ENCODE data around the gene PRICKLE3. TPM values are rescaled to one million over a fixed set of nuclear protein-coding genes. Genes with fewer than 3 reads are reported as not detected.

PRICKLE3 gene
- total RNA-seq, 1 donor, result 6.9 TPM

DNA sequence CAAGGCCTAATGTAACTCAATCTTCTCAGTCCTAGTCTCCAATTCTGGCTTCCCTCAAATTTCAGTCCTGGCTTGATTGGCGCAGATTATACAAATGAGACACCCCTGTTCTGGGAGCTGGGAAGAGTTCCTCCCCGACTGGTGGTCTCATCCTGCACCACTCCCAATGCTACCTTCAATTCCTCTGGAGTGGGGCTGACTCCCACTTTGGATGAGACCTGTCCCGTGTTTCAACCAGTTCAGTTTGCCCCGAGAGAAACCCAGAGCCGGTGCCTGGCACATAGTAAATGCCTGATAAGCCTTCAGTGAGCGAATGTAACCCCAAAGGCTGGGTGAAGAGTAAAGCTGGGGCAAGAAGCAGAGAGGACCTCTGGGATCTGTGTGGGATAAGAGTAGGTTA is 17.8 kb upstream of the PRICKLE3 start:
- H3K36me3 ChIP-seq (ENCODE audit: insufficient read depth, low read length), result no peaks in the 10 kb centered on the region
- H3K4me2 ChIP-seq (ENCODE audit: insufficient read depth, low read length), result no peak overlapping the region
- H2AFZ ChIP-seq (ENCODE audit: low read length), result no peak overlapping the region
- H4K20me1 ChIP-seq (ENCODE audit: insufficient read depth, low read length), result no peaks in the 10 kb centered on the region
- no peak overlapping the region for H3K27ac ChIP-seq (ENCODE audit: low read depth, low read length)
- no peaks in the 10 kb centered on the region for H3K9me3 ChIP-seq (ENCODE audit: low read depth, low read length)
- H3K27me3 ChIP-seq (ENCODE audit: insufficient read depth, low read length), result no peaks in the 10 kb centered on the region
- DNase-seq (ENCODE audit: insufficient read length, low spot score, missing footprints), result no peak
- H3K4me3 ChIP-seq (ENCODE audit: insufficient read depth, low read length), result no peak overlapping the region
- H3K79me2 ChIP-seq (ENCODE audit: insufficient read depth, low read length), result no peaks in the 10 kb centered on the region
- TF ChIP-seq, protein P1, sequence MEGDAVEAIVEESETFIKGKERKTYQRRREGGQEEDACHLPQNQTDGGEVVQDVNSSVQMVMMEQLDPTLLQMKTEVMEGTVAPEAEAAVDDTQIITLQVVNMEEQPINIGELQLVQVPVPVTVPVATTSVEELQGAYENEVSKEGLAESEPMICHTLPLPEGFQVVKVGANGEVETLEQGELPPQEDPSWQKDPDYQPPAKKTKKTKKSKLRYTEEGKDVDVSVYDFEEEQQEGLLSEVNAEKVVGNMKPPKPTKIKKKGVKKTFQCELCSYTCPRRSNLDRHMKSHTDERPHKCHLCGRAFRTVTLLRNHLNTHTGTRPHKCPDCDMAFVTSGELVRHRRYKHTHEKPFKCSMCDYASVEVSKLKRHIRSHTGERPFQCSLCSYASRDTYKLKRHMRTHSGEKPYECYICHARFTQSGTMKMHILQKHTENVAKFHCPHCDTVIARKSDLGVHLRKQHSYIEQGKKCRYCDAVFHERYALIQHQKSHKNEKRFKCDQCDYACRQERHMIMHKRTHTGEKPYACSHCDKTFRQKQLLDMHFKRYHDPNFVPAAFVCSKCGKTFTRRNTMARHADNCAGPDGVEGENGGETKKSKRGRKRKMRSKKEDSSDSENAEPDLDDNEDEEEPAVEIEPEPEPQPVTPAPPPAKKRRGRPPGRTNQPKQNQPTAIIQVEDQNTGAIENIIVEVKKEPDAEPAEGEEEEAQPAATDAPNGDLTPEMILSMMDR (IDR thresholded peaks at IDR 0.05; ENCODE audit: extremely low read depth, low read depth, low read length), result no peak
- no peaks in the 10 kb centered on the region for H3K4me1 ChIP-seq (ENCODE audit: insufficient read depth, low read length)

DNA sequence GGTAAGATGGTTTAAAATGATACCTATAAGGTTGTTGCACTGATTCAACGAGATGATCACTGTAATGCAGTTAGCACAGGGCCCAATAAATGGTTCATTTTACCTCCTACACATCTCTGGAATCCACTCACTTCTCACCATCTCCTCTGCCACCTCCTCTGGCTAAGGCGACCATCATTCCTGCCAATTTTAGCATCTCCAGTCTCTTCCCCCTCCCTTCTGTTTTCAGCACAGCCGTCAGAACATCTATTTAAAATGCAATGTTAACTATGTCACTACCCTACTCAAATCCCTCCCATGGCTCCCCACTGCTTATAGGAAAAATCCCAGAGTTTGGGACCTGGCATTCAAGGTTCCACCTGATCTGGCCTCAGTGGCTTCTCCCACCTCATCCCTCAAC is 17.4 kb upstream of the PRICKLE3 start:
- Histone ChIP-seq H3K9me3 (ENCODE audit: low read depth, low read length) (no peaks in the 10 kb centered on the region), H3K27me3 (ENCODE audit: insufficient read depth, low read length) (no peaks in the 10 kb centered on the region), H3K4me1 (ENCODE audit: insufficient read depth, low read length) (no peaks in the 10 kb centered on the region), H2AFZ (ENCODE audit: low read length) (no peak overlapping the region), H3K27ac (ENCODE audit: low read depth, low read length) (no peak overlapping the region), H3K36me3 (ENCODE audit: insufficient read depth, low read length) (no peaks in the 10 kb centered on the region), H3K4me3 (ENCODE audit: insufficient read depth, low read length) (no peak overlapping the region), H3K4me2 (ENCODE audit: insufficient read depth, low read length) (no peak overlapping the region), H3K79me2 (ENCODE audit: insufficient read depth, low read length) (no peaks in the 10 kb centered on the region), H4K20me1 (ENCODE audit: insufficient read depth, low read length) (no peaks in the 10 kb centered on the region)
- DNase-seq (ENCODE audit: insufficient read length, low spot score, missing footprints), result peak; percentile 35
- TF ChIP-seq, protein P1 (IDR thresholded peaks at IDR 0.05; ENCODE audit: extremely low read depth, low read depth, low read length), result no peak

DNA sequence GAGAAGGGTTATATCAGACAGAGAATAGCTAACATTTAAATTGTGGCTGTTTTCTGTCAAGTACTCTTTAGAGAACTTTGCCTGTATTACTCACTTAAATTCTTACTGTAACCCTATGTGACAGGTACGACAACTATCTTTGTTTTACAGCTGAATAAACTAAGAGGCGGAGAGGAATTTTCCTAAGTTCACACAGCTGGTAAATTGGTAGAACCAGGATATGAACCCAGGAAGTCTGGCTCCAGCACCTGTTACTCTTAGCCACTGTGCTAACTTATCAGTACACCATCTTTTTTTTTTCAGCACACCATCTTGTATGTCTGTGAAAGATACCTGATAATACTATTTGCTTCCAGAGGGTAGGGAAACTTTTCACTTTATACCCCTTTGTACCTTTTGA is 15.8 kb upstream of the PRICKLE3 start:
- DNase-seq (ENCODE audit: insufficient read length, low spot score, missing footprints), result peak; percentile 41
- Histone ChIP-seq H3K4me3 (ENCODE audit: insufficient read depth, low read length) (no peak overlapping the region), H3K79me2 (ENCODE audit: insufficient read depth, low read length) (no peaks in the 10 kb centered on the region), H3K36me3 (ENCODE audit: insufficient read depth, low read length) (no peaks in the 10 kb centered on the region), H3K27me3 (ENCODE audit: insufficient read depth, low read length) (peaks cover 4% of the 10 kb centered on the region), H4K20me1 (ENCODE audit: insufficient read depth, low read length) (no peaks in the 10 kb centered on the region), H3K4me1 (ENCODE audit: insufficient read depth, low read length) (no peaks in the 10 kb centered on the region), H3K9me3 (ENCODE audit: low read depth, low read length) (no peaks in the 10 kb centered on the region), H3K27ac (ENCODE audit: low read depth, low read length) (no peak overlapping the region), H3K4me2 (ENCODE audit: insufficient read depth, low read length) (no peak overlapping the region), H2AFZ (ENCODE audit: low read length) (no peak overlapping the region)
- TF ChIP-seq, protein P1 (IDR thresholded peaks at IDR 0.05; ENCODE audit: extremely low read depth, low read depth, low read length), result no peak

DNA sequence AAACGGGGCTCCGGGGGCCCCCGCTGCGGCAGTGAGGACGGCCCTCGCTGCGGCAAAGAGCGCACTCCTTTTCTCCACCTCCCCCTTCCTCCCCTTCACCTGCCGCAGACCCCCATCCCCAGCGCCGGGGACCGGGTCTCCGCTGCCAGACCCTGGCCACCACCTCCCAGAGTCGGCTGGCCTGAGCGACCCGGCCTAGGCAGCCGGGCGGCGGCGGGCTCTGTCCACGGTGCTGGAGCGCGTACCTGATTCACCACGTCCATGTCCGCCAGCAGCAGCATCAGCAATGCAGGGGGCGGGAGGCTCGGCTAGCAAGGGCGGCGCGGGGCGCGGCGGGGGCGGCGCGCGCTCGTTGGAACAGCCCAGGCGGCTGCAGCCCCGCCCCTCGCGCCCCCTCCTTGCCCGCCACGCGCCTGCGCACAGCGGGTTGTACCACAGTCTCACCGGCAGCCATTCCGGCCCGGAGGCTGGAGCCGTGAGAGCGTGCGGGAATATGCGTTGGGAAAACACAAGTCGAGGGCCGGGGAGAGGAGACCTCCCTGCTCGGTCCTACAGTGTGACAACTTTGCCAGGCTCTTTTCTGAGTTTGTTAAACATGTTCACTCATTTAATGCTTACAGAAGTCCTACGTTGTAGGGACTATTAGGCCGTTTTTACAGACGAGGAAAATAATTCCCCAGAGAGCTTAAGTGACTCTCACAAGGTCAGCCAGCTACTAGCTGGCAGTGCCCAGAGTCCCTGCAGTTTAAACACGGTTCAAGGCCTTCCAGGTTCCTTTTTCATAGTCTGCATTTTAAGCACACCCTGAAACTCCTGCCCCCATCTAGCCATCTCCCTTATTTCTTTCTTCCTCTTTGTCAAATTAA is 14.0 kb upstream of the PRICKLE3 start, which contains the start of gene SYP:
SYP (minus strand) TSS at position 288 of the 866 bp plus-strand sequence; CDS start at position 281, 7 bp downstream.
- no peak within 1 kb of the TSS for H3K27ac ChIP-seq (ENCODE audit: low read depth, low read length)
- DNase-seq (ENCODE audit: insufficient read length, low spot score, missing footprints), result peak; percentile 98
- no peaks in the 10 kb centered on the region for H4K20me1 ChIP-seq (ENCODE audit: insufficient read depth, low read length)
- H3K79me2 ChIP-seq (ENCODE audit: insufficient read depth, low read length), result no peaks in the 10 kb centered on the region
- peak within 1 kb of the TSS; percentile 60 for H3K4me3 ChIP-seq (ENCODE audit: insufficient read depth, low read length)
- peak within 1 kb of the TSS; percentile 82 for H3K4me2 ChIP-seq (ENCODE audit: insufficient read depth, low read length)
- H3K4me1 ChIP-seq (ENCODE audit: insufficient read depth, low read length), result no peaks in the 10 kb centered on the region
- peaks cover 4% of the 10 kb centered on the region for H3K27me3 ChIP-seq (ENCODE audit: insufficient read depth, low read length)
- TF ChIP-seq, protein P1 (IDR thresholded peaks at IDR 0.05; ENCODE audit: extremely low read depth, low read depth, low read length), result no peak
- H3K36me3 ChIP-seq (ENCODE audit: insufficient read depth, low read length), result no peaks in the 10 kb centered on the region
- no peaks in the 10 kb centered on the region for H3K9me3 ChIP-seq (ENCODE audit: low read depth, low read length)
- H2AFZ ChIP-seq (ENCODE audit: low read length), result peak within 1 kb of the TSS; percentile 90

All from osteoblast (primary cell).